ENCODE data around the gene IL20RA. TPM values are rescaled to one million over a fixed set of nuclear protein-coding genes. Genes with fewer than 3 reads are reported as not detected.

IL20RA gene
- total RNA-seq, 6 experiments from 2014 or later, result not detected

DNA sequence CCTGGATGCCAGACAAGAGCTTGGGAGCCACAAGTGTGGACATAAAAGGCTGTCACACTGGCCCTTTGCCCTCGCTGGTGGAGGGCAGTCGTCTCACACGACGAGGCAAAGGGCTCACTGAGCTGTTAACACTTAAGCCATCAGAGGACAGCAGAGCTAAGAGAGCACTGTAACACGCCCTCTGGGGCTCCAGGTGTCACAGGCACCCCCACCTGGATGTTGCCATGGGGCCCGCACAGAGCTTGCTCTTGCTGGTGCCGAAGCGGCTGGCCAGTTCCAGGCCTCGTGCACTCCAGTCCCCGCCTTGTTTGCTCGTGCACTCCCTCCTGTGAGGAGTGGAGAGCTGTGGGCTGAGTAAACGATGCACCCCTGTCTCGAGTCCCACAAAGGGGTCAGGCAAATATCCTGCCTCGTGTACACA is 85.3 kb downstream of the IL20RA start:
- TF ChIP-seq, protein P1, sequence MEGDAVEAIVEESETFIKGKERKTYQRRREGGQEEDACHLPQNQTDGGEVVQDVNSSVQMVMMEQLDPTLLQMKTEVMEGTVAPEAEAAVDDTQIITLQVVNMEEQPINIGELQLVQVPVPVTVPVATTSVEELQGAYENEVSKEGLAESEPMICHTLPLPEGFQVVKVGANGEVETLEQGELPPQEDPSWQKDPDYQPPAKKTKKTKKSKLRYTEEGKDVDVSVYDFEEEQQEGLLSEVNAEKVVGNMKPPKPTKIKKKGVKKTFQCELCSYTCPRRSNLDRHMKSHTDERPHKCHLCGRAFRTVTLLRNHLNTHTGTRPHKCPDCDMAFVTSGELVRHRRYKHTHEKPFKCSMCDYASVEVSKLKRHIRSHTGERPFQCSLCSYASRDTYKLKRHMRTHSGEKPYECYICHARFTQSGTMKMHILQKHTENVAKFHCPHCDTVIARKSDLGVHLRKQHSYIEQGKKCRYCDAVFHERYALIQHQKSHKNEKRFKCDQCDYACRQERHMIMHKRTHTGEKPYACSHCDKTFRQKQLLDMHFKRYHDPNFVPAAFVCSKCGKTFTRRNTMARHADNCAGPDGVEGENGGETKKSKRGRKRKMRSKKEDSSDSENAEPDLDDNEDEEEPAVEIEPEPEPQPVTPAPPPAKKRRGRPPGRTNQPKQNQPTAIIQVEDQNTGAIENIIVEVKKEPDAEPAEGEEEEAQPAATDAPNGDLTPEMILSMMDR (IDR thresholded peaks at IDR 0.05), result no peak
- DNase-seq, result no peak
- Mint-ChIP-seq H3K36me3 (ENCODE audit: low read depth) (no peaks in the 10 kb centered on the region), H3K27me3 (ENCODE audit: insufficient read depth) (peaks cover 8% of the 10 kb centered on the region), H3K9me3 (no peaks in the 10 kb centered on the region), H3K4me3 (no peak overlapping the region), H3K4me1 (ENCODE audit: low read depth) (peaks cover 6% of the 10 kb centered on the region; the same call in 1 of the 2 replicates), H3K27ac (no peak overlapping the region)

DNA sequence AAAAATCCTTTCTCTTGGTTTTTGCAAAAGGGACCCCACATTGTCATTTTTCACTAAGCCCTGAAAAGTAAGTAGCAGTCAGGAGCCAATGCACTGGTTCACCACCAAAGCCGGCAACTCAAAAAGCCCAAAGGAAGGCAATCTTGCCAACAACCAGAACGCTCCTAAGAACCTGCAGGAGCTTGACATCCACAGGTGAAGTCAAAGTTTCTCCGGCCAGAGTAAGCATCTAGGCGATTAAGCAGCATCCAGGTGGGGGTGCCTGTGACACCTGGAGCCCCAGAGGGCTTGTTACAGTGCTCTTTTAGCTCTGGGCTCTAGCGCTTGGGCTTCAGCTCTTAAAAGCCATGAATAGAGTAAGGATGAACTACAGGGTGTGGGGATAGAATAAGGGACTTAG is 86.6 kb downstream of the IL20RA start:
- Mint-ChIP-seq H3K27me3 (ENCODE audit: insufficient read depth) (peaks cover 8% of the 10 kb centered on the region; the same call in 1 of the 2 replicates), H3K9me3 (no peaks in the 10 kb centered on the region), H3K36me3 (ENCODE audit: low read depth) (no peaks in the 10 kb centered on the region), H3K4me3 (no peak overlapping the region), H3K27ac (no peak overlapping the region), H3K4me1 (ENCODE audit: low read depth) (peaks cover 6% of the 10 kb centered on the region; the same call in 1 of the 2 replicates)
- TF ChIP-seq, protein P1 (IDR thresholded peaks at IDR 0.05), result no peak
- DNase-seq, result no peak

DNA sequence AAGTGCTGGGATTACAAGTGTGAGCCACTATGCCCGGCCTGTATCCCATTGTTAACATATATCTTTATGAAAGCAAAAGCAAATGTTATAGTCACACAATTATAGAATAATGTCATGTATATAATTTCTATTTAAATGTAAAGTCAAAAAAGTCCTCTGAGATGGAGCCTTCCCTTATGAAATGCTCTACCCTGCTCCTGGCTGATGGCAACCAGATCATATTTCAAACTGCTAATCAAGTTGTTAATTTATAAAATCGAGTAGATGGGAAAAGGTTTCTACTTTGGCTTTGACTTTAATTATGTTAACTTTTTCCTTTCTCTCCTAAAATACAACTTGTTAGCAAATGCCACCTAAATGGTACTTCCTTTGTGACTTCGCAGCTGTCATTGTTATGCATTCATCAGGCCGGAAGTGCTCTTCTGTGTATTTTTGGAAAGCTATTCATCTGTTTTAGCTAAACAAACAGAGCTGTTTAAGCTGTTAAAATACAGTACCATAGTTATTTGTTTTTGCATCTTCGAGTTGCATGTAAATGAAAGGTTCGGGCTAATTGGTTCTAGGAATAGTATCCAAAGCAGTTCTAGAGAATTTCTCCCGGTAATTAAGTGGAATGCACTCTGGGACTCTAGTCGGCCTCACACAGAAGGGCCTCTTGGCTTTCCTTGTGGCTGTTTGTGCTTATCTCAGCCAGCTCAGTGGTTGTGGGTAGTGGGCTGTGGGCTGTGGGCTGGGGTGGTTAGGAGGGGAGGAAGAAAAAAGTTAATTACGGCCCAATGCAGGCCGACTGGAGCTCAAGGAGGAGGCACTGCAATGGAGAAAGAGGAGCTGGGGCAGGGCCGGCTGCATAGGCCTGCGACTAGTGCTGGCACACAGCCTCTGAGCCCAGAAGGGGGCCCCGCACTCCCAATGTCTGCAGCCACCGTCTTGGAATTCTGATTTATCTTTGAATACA is 87.9 kb downstream of the IL20RA start:
- Mint-ChIP-seq H3K9me3 (no peaks in the 10 kb centered on the region), H3K36me3 (ENCODE audit: low read depth) (no peaks in the 10 kb centered on the region), H3K27me3 (ENCODE audit: insufficient read depth) (peaks cover 3% of the 10 kb centered on the region; the same call in 1 of the 2 replicates), H3K27ac (no peak overlapping the region), H3K4me3 (no peak overlapping the region), H3K4me1 (ENCODE audit: low read depth) (peaks cover 6% of the 10 kb centered on the region; the same call in 1 of the 2 replicates)
- TF ChIP-seq, protein P1 (IDR thresholded peaks at IDR 0.05), result no peak
- DNase-seq, result no peak

DNA sequence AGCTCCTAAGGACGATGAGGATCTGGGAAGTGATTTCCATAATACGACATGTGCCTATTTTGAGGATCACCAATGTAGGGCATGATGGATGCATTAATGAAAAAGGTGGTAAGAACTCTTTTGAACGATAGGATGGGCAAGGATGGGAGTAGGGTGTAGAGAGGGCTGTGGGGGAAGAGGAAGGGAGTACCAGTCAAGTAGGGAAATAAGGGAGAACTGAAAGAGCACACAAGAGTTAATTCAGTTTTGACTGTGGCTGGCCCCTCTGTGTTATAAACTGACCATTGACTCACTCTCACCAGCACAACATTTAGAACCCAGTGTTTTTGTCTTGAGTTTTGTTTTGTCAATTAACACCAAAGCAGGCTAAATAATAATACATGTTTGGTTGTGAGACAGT is 89.6 kb downstream of the IL20RA start:
- Mint-ChIP-seq H3K36me3 (ENCODE audit: low read depth) (no peaks in the 10 kb centered on the region), H3K9me3 (no peaks in the 10 kb centered on the region), H3K27ac (no peak overlapping the region), H3K27me3 (ENCODE audit: insufficient read depth) (no peaks in the 10 kb centered on the region), H3K4me1 (ENCODE audit: low read depth) (peaks cover 6% of the 10 kb centered on the region; the same call in 1 of the 2 replicates), H3K4me3 (no peak overlapping the region)
- DNase-seq, result no peak
- TF ChIP-seq, protein P1 (IDR thresholded peaks at IDR 0.05), result no peak

DNA sequence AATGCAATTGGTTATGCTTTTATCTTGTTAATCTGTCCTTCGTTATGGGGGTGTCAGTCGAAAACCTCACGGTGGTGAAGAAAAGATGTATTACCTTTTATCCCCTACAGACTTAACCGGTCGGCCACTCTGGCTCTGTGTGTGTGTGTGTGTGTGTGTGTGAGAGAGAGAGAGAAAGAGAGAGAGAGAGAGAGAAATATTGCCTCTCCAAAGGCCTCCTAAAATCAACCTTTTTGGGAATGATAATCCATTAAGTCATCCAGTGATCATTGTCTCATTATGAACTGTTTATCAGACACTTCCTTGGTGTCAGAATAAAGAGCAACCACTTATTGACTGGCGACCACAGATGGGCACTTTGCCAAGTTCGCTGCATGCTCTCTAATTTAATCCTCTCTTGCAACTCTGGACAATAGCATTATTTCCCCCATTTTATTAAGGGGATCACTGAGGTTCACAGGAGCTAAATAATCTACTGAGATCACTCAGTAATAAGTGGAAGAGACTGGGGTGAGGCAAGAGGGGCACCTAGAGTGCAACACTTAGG is 92.0 kb downstream of the IL20RA start:
- no peak for DNase-seq
- no peaks in the 10 kb centered on the region for H3K9me3 Mint-ChIP-seq
- H3K27ac Mint-ChIP-seq, result no peak overlapping the region
- no peak overlapping the region for H3K4me3 Mint-ChIP-seq
- peaks cover 6% of the 10 kb centered on the region; the same call in 1 of the 2 replicates for H3K4me1 Mint-ChIP-seq (ENCODE audit: low read depth)
- no peaks in the 10 kb centered on the region for H3K36me3 Mint-ChIP-seq (ENCODE audit: low read depth)
- TF ChIP-seq, protein P1 (IDR thresholded peaks at IDR 0.05), result no peak
- no peaks in the 10 kb centered on the region for H3K27me3 Mint-ChIP-seq (ENCODE audit: insufficient read depth)
